Measurements from ENCODE around the gene MAFF.

- TF ChIP-seq EZH2 (IDR thresholded peaks at IDR 0.05) (no peak), CTCF (IDR thresholded peaks at IDR 0.05 in 2 of 3, conservative IDR thresholded peaks at IDR 0.05 in 1 of 3; ENCODE audit: borderline replicate concordance in 1 of 3, insufficient read depth in 1 of 3, low read depth in 2 of 3, low read length in 2 of 3) (no peak), POLR2A (IDR thresholded peaks at IDR 0.05; ENCODE audit: borderline replicate concordance, extremely low read depth, insufficient read depth, insufficient read length) (no peak), ZNF274 (IDR thresholded peaks at IDR 0.05; ENCODE audit: low read depth, low read length) (no peak), MAX (IDR thresholded peaks at IDR 0.05) (no peak), ZBTB33 (IDR thresholded peaks at IDR 0.05; ENCODE audit: extremely low read depth, insufficient replicate concordance, low read length) (no peak), JUND (IDR thresholded peaks at IDR 0.05) (no peak)
Measured at GRCh38 chr22:38167988-38168407, 33.8 kb upstream of the MAFF start.
